Smooth muscle cell (in vitro differentiated cells): ENCODE results near the gene RPRM. TPM values are rescaled to one million over a fixed set of nuclear protein-coding genes. Genes with fewer than 3 reads are reported as not detected.

Experiments
- DNase-seq: peaks from one replicate; lab custom pipeline; 2025; ENCODE audit not compliant: unreplicated experiment; lab: John Stamatoyannopoulos, UW
- H2AFZ ChIP-seq: fragments of 200-600 bp; sonication (generic); 2 replicates; pipeline ENCODE4 v1.6.0; 2016; ENCODE audit warnings: antibody characterized with exemption, low read depth, mild to moderate bottlenecking
- H3F3A ChIP-seq: fragments of 200-600 bp; sonication (generic); 2 replicates; pipeline ENCODE4 v1.6.0; 2017; ENCODE audit warnings: antibody characterized with exemption, low read depth
- H3K27ac ChIP-seq: fragments of 200-600 bp; sonication (generic); 2 replicates; pipeline ENCODE4 v1.5.1; 2016; ENCODE audit warnings: low read depth, mild to moderate bottlenecking
- H3K27me3 ChIP-seq: fragments of 200-600 bp; sonication (generic); 2 replicates; pipeline ENCODE4 v1.6.1; 2016; ENCODE audit warnings: low read depth, mild to moderate bottlenecking
- H3K36me3 ChIP-seq: fragments of 200-600 bp; sonication (generic); 2 replicates; pipeline ENCODE4 v1.5.1; 2016; ENCODE audit warnings: low read depth
- H3K4me1 ChIP-seq: fragments of 200-600 bp; sonication (generic); 2 replicates; pipeline ENCODE4 v1.5.1; 2016; ENCODE audit warnings: low read depth
- H3K4me2 ChIP-seq: fragments of 200-600 bp; sonication (generic); 2 replicates; pipeline ENCODE4 v1.6.0; 2016; ENCODE audit warnings: mild to moderate bottlenecking
- H3K4me3 ChIP-seq: fragments of 200-600 bp; sonication (generic); 2 replicates; pipeline ENCODE4 v1.5.1; 2016; ENCODE audit warnings: mild to moderate bottlenecking
- H3K79me2 ChIP-seq: fragments of 200-600 bp; sonication (generic); 2 replicates; pipeline ENCODE4 v1.6.0; 2016; ENCODE audit warnings: low read depth, mild to moderate bottlenecking
- H3K9ac ChIP-seq: fragments of 200-600 bp; sonication (generic); 2 replicates; pipeline ENCODE4 v1.6.0; 2016; ENCODE audit warnings: low read depth
- H3K9me3 ChIP-seq: fragments of 200-600 bp; sonication (generic); replicated peaks from 2 replicates; pipeline ENCODE4 v1.5.1; 2016; ENCODE audit warnings: low read depth
- H4K20me1 ChIP-seq: fragments of 200-600 bp; sonication (generic); 2 replicates; pipeline ENCODE4 v1.6.0; 2016; ENCODE audit warnings: low read depth
- CTCF ChIP-seq: fragments of 200-600 bp; sonication (generic); IDR thresholded peaks from 2 replicates; pipeline ENCODE4 v1.5.1; 2017; ENCODE audit warnings: borderline replicate concordance, mild to moderate bottlenecking, antibody characterized with exemption; ENCODE audit not compliant: insufficient read depth, poor library complexity, severe bottlenecking
- WGBS: methylation state at CpG from one replicate; pipeline ENCODE4 v1.1.7; 2016; ENCODE audit warnings: low lambda C conversion rate; 5-methylcytosine and 5-hydroxymethylcytosine counted together
- polyA plus RNA-seq: library from polyadenylated mRNA; unstranded; fragments of >200 nt; fragmentation: Nextera tagmentation; extraction: Ambion mirVana; gene quantifications from 2 replicates; pipeline ENCODE4 v1.2.1, GENCODE V29; 2016
- total RNA-seq: library from RNA; depleted of rRNA; stranded (reverse); fragments of >200 nt; gene quantifications from 2 replicates; pipeline ENCODE4 v1.2.3, GENCODE V29; 2014

The RPRM gene
- total and polyA plus RNA-seq, 2 experiments from 2014 or later: 0.13 TPM; not detected in 1

GRCh38 chr2:153474407-153474806 is 4.2 kb downstream of the RPRM start:
- DNase-seq: no peak
- no peaks in the 10 kb centered on the region for H4K20me1 ChIP-seq
- no peak overlapping the region for H3K27ac ChIP-seq
- H2AFZ ChIP-seq: no peak overlapping the region
- H3F3A ChIP-seq: no peaks in the 10 kb centered on the region
- no peak for TF ChIP-seq CTCF
- H3K9ac ChIP-seq: no peak overlapping the region
- H3K4me2 ChIP-seq: no peak overlapping the region
- 10% methylated on average over 1 of the region's 1 CpG for WGBS
- H3K79me2 ChIP-seq: no peaks in the 10 kb centered on the region
- H3K36me3 ChIP-seq: no peaks in the 10 kb centered on the region
- no peaks in the 10 kb centered on the region for H3K9me3 ChIP-seq
- peaks cover 14% of the 10 kb centered on the region for H3K4me1 ChIP-seq
- H3K27me3 ChIP-seq: peaks cover 20% of the 10 kb centered on the region
- H3K4me3 ChIP-seq: no peak overlapping the region

GRCh38 chr2:153470867-153471266 is 7.7 kb downstream of the RPRM start:
- Histone ChIP-seq H3K4me1 (no peaks in the 10 kb centered on the region), H3K4me3 (no peak overlapping the region), H2AFZ (no peak overlapping the region), H3K79me2 (no peaks in the 10 kb centered on the region), H3F3A (no peaks in the 10 kb centered on the region), H3K4me2 (no peak overlapping the region), H4K20me1 (no peaks in the 10 kb centered on the region), H3K9me3 (no peaks in the 10 kb centered on the region), H3K27ac (no peak overlapping the region), H3K9ac (no peak overlapping the region), H3K36me3 (no peaks in the 10 kb centered on the region), H3K27me3 (no peaks in the 10 kb centered on the region)
- WGBS: 77% methylated on average over 4 of the region's 4 CpGs
- no peak for DNase-seq
- no peak for TF ChIP-seq CTCF

- H3K4me3 ChIP-seq: no peak overlapping the region
- no peak for TF ChIP-seq CTCF
- no peaks in the 10 kb centered on the region for H3K4me1 ChIP-seq
- no peaks in the 10 kb centered on the region for H3K36me3 ChIP-seq
- WGBS: 90% methylated on average over 3 of the region's 3 CpGs
- no peak overlapping the region for H3K27ac ChIP-seq
- no peak overlapping the region for H3K9ac ChIP-seq
- no peaks in the 10 kb centered on the region for H3K27me3 ChIP-seq
- no peaks in the 10 kb centered on the region for H4K20me1 ChIP-seq
- no peaks in the 10 kb centered on the region for H3F3A ChIP-seq
- no peak overlapping the region for H2AFZ ChIP-seq
- no peak overlapping the region for H3K4me2 ChIP-seq
- no peaks in the 10 kb centered on the region for H3K79me2 ChIP-seq
- DNase-seq: no peak
- no peaks in the 10 kb centered on the region for H3K9me3 ChIP-seq
Measured at GRCh38 chr2:153464395-153464794, 14.2 kb downstream of the RPRM start.

GRCh38 chr2:153462338-153462859 is 16.2 kb downstream of the RPRM start:
- TF ChIP-seq CTCF: no peak
- H3F3A ChIP-seq: no peaks in the 10 kb centered on the region

More at GRCh38 chr2:153462338-153462859, 16.2 kb downstream of the RPRM start:
- H2AFZ ChIP-seq: no peak overlapping the region
- H3K9me3 ChIP-seq: no peaks in the 10 kb centered on the region
- no peaks in the 10 kb centered on the region for H3K27me3 ChIP-seq
- no peaks in the 10 kb centered on the region for H3K36me3 ChIP-seq
- H3K4me3 ChIP-seq: no peak overlapping the region
- 94% methylated on average over 2 of the region's 2 CpGs for WGBS
- H3K27ac ChIP-seq: no peak overlapping the region
- H3K4me1 ChIP-seq: no peaks in the 10 kb centered on the region
- no peaks in the 10 kb centered on the region for H3K79me2 ChIP-seq
- no peak for DNase-seq
- H3K4me2 ChIP-seq: no peak overlapping the region
- H4K20me1 ChIP-seq: no peaks in the 10 kb centered on the region
- no peak overlapping the region for H3K9ac ChIP-seq
